ENCODE results near the gene SYNPO2.

SYNPO2 gene

GRCh38 chr4:118997601-118998000 is 108.9 kb downstream of the SYNPO2 start:
- Histone ChIP-seq H3K27me3 (ENCODE audit: control insufficient read depth in 1 of 2, insufficient read depth in 1 of 2, low read length in 2 of 2) (no peaks in the 10 kb centered on the region), H3K4me1 (ENCODE audit: control insufficient read depth, insufficient read depth, low read depth, low read length) (no peaks in the 10 kb centered on the region), H3K79me1 (replicated peaks; ENCODE audit: low read length, poor library complexity, severe bottlenecking) (no peaks in the 10 kb centered on the region), H2AFZ (ENCODE audit: low read depth, low read length) (no peak overlapping the region), H3K36me3 (ENCODE audit: control insufficient read depth in 1 of 2, insufficient read depth in 2 of 2, low read depth in 1 of 2, low read length in 2 of 2) (no peaks in the 10 kb centered on the region), H3K14ac (ENCODE audit: low read length in 2 of 2) (no peak overlapping the region), H2BK5ac (ENCODE audit: low read depth, low read length, poor library complexity, severe bottlenecking) (no peak overlapping the region), H3K9me3 (ENCODE audit: control insufficient read depth, low read length) (no peaks in the 10 kb centered on the region), H3K23ac (ENCODE audit: low read length in 2 of 2) (no peak overlapping the region), H3K27ac (ENCODE audit: low read length, poor library complexity, severe bottlenecking) (no peak overlapping the region), H4K8ac (ENCODE audit: low read length) (no peak overlapping the region), H3K18ac (ENCODE audit: low read depth in 1 of 2, low read length in 2 of 2) (no peak overlapping the region), H2BK15ac (ENCODE audit: low read depth, poor library complexity, severe bottlenecking) (no peak overlapping the region), H2BK12ac (ENCODE audit: low read length in 2 of 2) (no peak overlapping the region), H2BK120ac (ENCODE audit: low read depth, low read length) (no peak overlapping the region), H3K4ac (ENCODE audit: low read depth in 1 of 2, low read length in 2 of 2) (no peak overlapping the region), H3K9ac (ENCODE audit: low read length) (no peak overlapping the region), H3K4me3 (ENCODE audit: insufficient read depth in 1 of 2, low read depth in 1 of 2, low read length in 2 of 2) (no peak overlapping the region), H2AK5ac (ENCODE audit: low read length, severe bottlenecking) (no peak overlapping the region), H4K91ac (ENCODE audit: low read length) (no peak overlapping the region), H3K4me2 (ENCODE audit: low read length, poor library complexity, severe bottlenecking) (no peak overlapping the region)
- peak; percentile 77 for DNase-seq

DNA sequence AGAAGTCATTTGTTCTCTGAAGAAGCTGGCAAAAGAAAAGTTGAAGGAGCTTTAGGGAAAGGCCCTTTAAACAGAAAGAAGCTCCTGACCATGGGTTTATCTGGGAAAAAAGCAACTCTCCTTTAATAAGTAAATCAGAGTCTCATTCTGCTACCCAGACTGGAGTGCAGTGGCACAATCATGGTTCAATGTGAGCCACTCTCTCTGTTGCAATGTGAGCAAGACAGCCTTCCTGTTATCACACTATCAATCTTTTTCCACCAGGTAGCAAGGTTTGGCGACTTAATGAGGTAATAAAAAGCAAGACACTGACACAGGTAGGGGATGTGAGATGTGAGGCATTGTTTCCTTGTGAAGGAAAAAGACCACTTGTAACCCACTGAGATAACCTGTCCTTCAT is 111.3 kb downstream of the SYNPO2 start:
- Histone ChIP-seq H4K8ac (ENCODE audit: low read length) (no peak overlapping the region), H3K36me3 (ENCODE audit: control insufficient read depth in 1 of 2, insufficient read depth in 2 of 2, low read depth in 1 of 2, low read length in 2 of 2) (no peaks in the 10 kb centered on the region), H3K9me3 (ENCODE audit: control insufficient read depth, low read length) (no peaks in the 10 kb centered on the region), H2BK120ac (ENCODE audit: low read depth, low read length) (no peak overlapping the region), H3K4me3 (ENCODE audit: insufficient read depth in 1 of 2, low read depth in 1 of 2, low read length in 2 of 2) (no peak overlapping the region), H3K9ac (ENCODE audit: low read length) (no peak overlapping the region), H2BK5ac (ENCODE audit: low read depth, low read length, poor library complexity, severe bottlenecking) (no peak overlapping the region), H3K23ac (ENCODE audit: low read length in 2 of 2) (no peak overlapping the region), H3K18ac (ENCODE audit: low read depth in 1 of 2, low read length in 2 of 2) (peak overlapping the region in 1 of 2 experiments; percentile 34), H3K27me3 (ENCODE audit: control insufficient read depth in 1 of 2, insufficient read depth in 1 of 2, low read length in 2 of 2) (no peaks in the 10 kb centered on the region), H3K27ac (ENCODE audit: low read length, poor library complexity, severe bottlenecking) (no peak overlapping the region), H3K4me1 (ENCODE audit: control insufficient read depth, insufficient read depth, low read depth, low read length) (no peaks in the 10 kb centered on the region), H2BK12ac (ENCODE audit: low read length in 2 of 2) (peak overlapping the region in 1 of 2 experiments; percentile 31), H2BK15ac (ENCODE audit: low read depth, poor library complexity, severe bottlenecking) (no peak overlapping the region), H3K14ac (ENCODE audit: low read length in 2 of 2) (no peak overlapping the region), H2AK5ac (ENCODE audit: low read length, severe bottlenecking) (no peak overlapping the region), H2AFZ (ENCODE audit: low read depth, low read length) (no peak overlapping the region), H3K4me2 (ENCODE audit: low read length, poor library complexity, severe bottlenecking) (no peak overlapping the region), H3K79me1 (replicated peaks; ENCODE audit: low read length, poor library complexity, severe bottlenecking) (no peaks in the 10 kb centered on the region), H4K91ac (ENCODE audit: low read length) (no peak overlapping the region), H3K4ac (ENCODE audit: low read depth in 1 of 2, low read length in 2 of 2) (no peak overlapping the region)
- DNase-seq, result no peak
- no CpG with 5 or more reads among the region's 1 CpG for WGBS

- no peak overlapping the region for H2BK120ac ChIP-seq (ENCODE audit: low read depth, low read length)
- no peak overlapping the region for H3K14ac ChIP-seq (ENCODE audit: low read length in 2 of 2)
- H2AK5ac ChIP-seq (ENCODE audit: low read length, severe bottlenecking), result no peak overlapping the region
- no peak overlapping the region for H2AFZ ChIP-seq (ENCODE audit: low read depth, low read length)
- no peak overlapping the region for H3K23ac ChIP-seq (ENCODE audit: low read length in 2 of 2)
- H4K91ac ChIP-seq (ENCODE audit: low read length), result no peak overlapping the region
- no peak overlapping the region for H3K27ac ChIP-seq (ENCODE audit: low read length, poor library complexity, severe bottlenecking)
- no peak overlapping the region for H3K18ac ChIP-seq (ENCODE audit: low read depth in 1 of 2, low read length in 2 of 2)
- no peak overlapping the region for H2BK15ac ChIP-seq (ENCODE audit: low read depth, poor library complexity, severe bottlenecking)
- H3K9me3 ChIP-seq (ENCODE audit: control insufficient read depth, low read length), result no peaks in the 10 kb centered on the region
- no peak for DNase-seq
- H4K8ac ChIP-seq (ENCODE audit: low read length), result no peak overlapping the region
- no peak overlapping the region for H2BK5ac ChIP-seq (ENCODE audit: low read depth, low read length, poor library complexity, severe bottlenecking)
- H3K4ac ChIP-seq (ENCODE audit: low read depth in 1 of 2, low read length in 2 of 2), result no peak overlapping the region
- no peak overlapping the region for H3K4me3 ChIP-seq (ENCODE audit: insufficient read depth in 1 of 2, low read depth in 1 of 2, low read length in 2 of 2)
- no peaks in the 10 kb centered on the region for H3K79me1 ChIP-seq (replicated peaks; ENCODE audit: low read length, poor library complexity, severe bottlenecking)
- H3K4me2 ChIP-seq (ENCODE audit: low read length, poor library complexity, severe bottlenecking), result no peak overlapping the region
- no peaks in the 10 kb centered on the region for H3K27me3 ChIP-seq (ENCODE audit: control insufficient read depth in 1 of 2, insufficient read depth in 1 of 2, low read length in 2 of 2)
- H2BK12ac ChIP-seq (ENCODE audit: low read length in 2 of 2), result no peak overlapping the region
- H3K4me1 ChIP-seq (ENCODE audit: control insufficient read depth, insufficient read depth, low read depth, low read length), result no peaks in the 10 kb centered on the region
- no peaks in the 10 kb centered on the region for H3K36me3 ChIP-seq (ENCODE audit: control insufficient read depth in 1 of 2, insufficient read depth in 2 of 2, low read depth in 1 of 2, low read length in 2 of 2)
- WGBS, result 79% methylated on average over 3 of the region's 4 CpGs
- H3K9ac ChIP-seq (ENCODE audit: low read length), result no peak overlapping the region
These were observed 111.7 kb downstream of the SYNPO2 start for GRCh38 chr4:119000400-119000799.

- Histone ChIP-seq H3K27me3 (ENCODE audit: control insufficient read depth in 1 of 2, insufficient read depth in 1 of 2, low read length in 2 of 2) (no peaks in the 10 kb centered on the region), H3K18ac (ENCODE audit: low read depth in 1 of 2, low read length in 2 of 2) (no peak overlapping the region), H3K4ac (ENCODE audit: low read depth in 1 of 2, low read length in 2 of 2) (no peak overlapping the region), H3K14ac (ENCODE audit: low read length in 2 of 2) (no peak overlapping the region), H3K23ac (ENCODE audit: low read length in 2 of 2) (no peak overlapping the region), H3K4me1 (ENCODE audit: control insufficient read depth, insufficient read depth, low read depth, low read length) (no peaks in the 10 kb centered on the region), H4K8ac (ENCODE audit: low read length) (no peak overlapping the region), H3K4me3 (ENCODE audit: insufficient read depth in 1 of 2, low read depth in 1 of 2, low read length in 2 of 2) (no peak overlapping the region), H2BK15ac (ENCODE audit: low read depth, poor library complexity, severe bottlenecking) (no peak overlapping the region), H3K9ac (ENCODE audit: low read length) (no peak overlapping the region), H4K91ac (ENCODE audit: low read length) (no peak overlapping the region), H3K9me3 (ENCODE audit: control insufficient read depth, low read length) (no peaks in the 10 kb centered on the region), H2BK5ac (ENCODE audit: low read depth, low read length, poor library complexity, severe bottlenecking) (no peak overlapping the region), H3K27ac (ENCODE audit: low read length, poor library complexity, severe bottlenecking) (no peak overlapping the region), H3K79me1 (replicated peaks; ENCODE audit: low read length, poor library complexity, severe bottlenecking) (no peaks in the 10 kb centered on the region), H2AFZ (ENCODE audit: low read depth, low read length) (no peak overlapping the region), H2BK12ac (ENCODE audit: low read length in 2 of 2) (no peak overlapping the region), H2BK120ac (ENCODE audit: low read depth, low read length) (no peak overlapping the region), H2AK5ac (ENCODE audit: low read length, severe bottlenecking) (no peak overlapping the region), H3K4me2 (ENCODE audit: low read length, poor library complexity, severe bottlenecking) (no peak overlapping the region), H3K36me3 (ENCODE audit: control insufficient read depth in 1 of 2, insufficient read depth in 2 of 2, low read depth in 1 of 2, low read length in 2 of 2) (no peaks in the 10 kb centered on the region)
- 65% methylated on average over 3 of the region's 3 CpGs for WGBS
- DNase-seq, result no peak
These were observed 113.8 kb downstream of the SYNPO2 start for GRCh38 chr4:119002476-119002875.

All from mesenchymal stem cell (in vitro differentiated cells and primary cell).